Skeletal muscle tissue (tissue), 4 donors: Measurements from ENCODE around the gene SCML1. TPM values are rescaled to one million over a fixed set of nuclear protein-coding genes. Genes with fewer than 3 reads are reported as not detected.
A peak's percentile ranks its signal among the peaks of the same experiment; 100 is the strongest.

Experiments used
- H3K27ac ChIP-seq: one replicate; pipeline ENCODE4 v1.7.0; 2013; ENCODE audit warnings: mild to moderate bottlenecking, low read depth, low read length, inconsistent platforms
- H3K27me3 ChIP-seq, 3 donors: one replicate each; pipeline ENCODE4 v1.7.0; 2013; ENCODE audit warnings: low read length in 3 of 3; ENCODE audit not compliant: control insufficient read depth in 3 of 3, insufficient read depth in 3 of 3
- H3K36me3 ChIP-seq, 3 donors: one replicate each; pipeline ENCODE4 v1.7.0; 2013; ENCODE audit warnings: low read length in 3 of 3; ENCODE audit not compliant: control insufficient read depth in 3 of 3, insufficient read depth in 3 of 3
- H3K4me1 ChIP-seq, 3 donors: one replicate each; pipeline ENCODE4 v1.7.0; 2013; ENCODE audit warnings: low read length in 3 of 3, mild to moderate bottlenecking in 3 of 3; ENCODE audit not compliant: control insufficient read depth in 3 of 3, insufficient read depth in 3 of 3
- H3K4me3 ChIP-seq, 3 donors: one replicate each; pipeline ENCODE4 v1.7.0; 2013; ENCODE audit warnings: low read length in 3 of 3
- H3K9ac ChIP-seq, 3 donors: one replicate each; pipeline ENCODE4 v1.7.0; 2013; ENCODE audit warnings: low read length in 3 of 3, mild to moderate bottlenecking in 3 of 3, moderate library complexity in 2 of 3, low read depth in 1 of 3
- H3K9me3 ChIP-seq, 3 donors: one replicate each; pipeline ENCODE4 v1.7.0; 2013; ENCODE audit warnings: low read length in 3 of 3; ENCODE audit not compliant: control insufficient read depth in 3 of 3
- total RNA-seq: library from RNA; depleted of rRNA; stranded (reverse); fragments of >200 nt; gene quantifications from one replicate; pipeline ENCODE4 v1.2.3, GENCODE V29; 2014
- donor health status: Osteomylitis.

The SCML1 gene
- total RNA-seq, 1 donor from 2014 or later, result 4.2 TPM

DNA sequence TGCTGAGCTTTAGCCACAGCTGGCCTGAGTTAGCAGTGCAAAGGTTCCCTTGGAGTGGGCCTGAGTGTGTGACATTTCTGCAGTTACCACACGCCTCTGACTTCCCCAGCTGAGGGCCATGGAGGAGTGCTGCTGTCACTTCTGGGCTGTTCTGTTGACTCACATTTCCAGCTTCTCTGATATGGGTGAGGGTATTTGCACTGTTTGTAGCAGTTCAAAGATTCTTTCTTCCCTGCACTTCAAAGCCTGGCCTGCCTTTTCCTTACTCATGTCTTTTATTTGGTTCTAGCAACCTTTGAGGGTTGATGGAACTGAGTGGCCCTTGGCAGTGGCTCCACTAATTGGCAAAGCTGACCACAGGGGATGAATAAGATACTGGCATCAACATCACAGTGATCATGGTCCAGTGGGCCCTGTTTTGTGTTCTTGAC, 26.4 kb upstream of the SCML1 start:
- Histone ChIP-seq H3K27me3 (peaks cover 0 to 7% (median 0%) of the 10 kb centered on the region in 3 donors), H3K36me3 (no peaks in the 10 kb centered on the region), H3K27ac (no peak overlapping the region), H3K4me3 (no peak overlapping the region), H3K9me3 (no peaks in the 10 kb centered on the region), H3K9ac (no peak overlapping the region), H3K4me1 (no peaks in the 10 kb centered on the region)

DNA sequence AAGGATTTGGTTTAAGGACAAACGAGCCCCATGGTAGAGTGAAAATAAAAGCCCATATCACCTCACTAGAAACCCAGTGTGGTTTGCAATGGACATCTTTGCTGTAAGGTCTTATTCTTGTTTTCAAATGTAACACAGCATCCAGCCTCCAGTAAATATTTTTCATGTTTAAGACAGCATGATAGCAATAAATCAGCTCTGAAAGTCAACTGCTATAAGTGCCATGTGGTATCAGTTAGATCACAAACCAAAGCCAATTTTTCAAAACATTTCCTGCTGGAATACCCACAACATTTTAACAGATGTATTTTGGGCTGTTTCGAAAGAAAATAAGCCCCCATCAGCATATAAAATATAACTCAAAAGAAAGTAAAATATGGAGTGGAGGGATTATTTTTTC, 24.0 kb upstream of the SCML1 start:
- H3K9ac ChIP-seq, result no peak overlapping the region
- no peaks in the 10 kb centered on the region for H3K9me3 ChIP-seq
- no peak overlapping the region for H3K27ac ChIP-seq
- H3K4me1 ChIP-seq, result no peaks in the 10 kb centered on the region
- H3K27me3 ChIP-seq, result peaks cover 0 to 7% (median 0%) of the 10 kb centered on the region in 3 donors
- no peaks in the 10 kb centered on the region for H3K36me3 ChIP-seq
- H3K4me3 ChIP-seq, result no peak overlapping the region

DNA sequence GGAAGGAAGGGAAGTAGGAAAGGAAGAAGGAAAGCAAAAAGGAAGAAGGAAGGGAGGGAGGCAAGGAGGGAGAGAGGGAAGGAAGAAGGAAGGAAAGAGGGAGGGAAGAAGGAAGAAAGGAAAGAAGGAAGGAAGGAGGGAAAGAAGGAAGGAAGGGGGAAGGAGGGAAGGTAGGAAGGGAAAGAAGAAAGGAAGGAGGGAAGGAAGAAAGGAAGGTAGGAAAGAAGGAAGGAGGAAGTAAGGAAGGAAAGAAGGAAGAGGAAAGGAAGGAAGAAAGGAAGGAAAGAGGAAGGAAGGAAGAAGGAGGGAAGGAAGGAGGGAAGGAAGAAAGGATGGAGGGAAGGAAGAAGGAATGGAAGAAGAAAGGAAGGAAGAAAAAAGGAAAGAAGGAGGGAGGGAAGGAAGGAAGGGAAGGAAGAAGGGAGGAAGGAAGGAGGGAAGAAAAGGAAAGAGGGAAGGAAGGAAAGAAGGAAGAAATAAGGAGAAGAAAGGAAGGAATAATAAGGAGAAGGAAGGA, 18.6 kb upstream of the SCML1 start:
- Histone ChIP-seq H3K9ac (no peak overlapping the region), H3K4me3 (no peak overlapping the region), H3K36me3 (no peaks in the 10 kb centered on the region), H3K4me1 (no peaks in the 10 kb centered on the region), H3K27ac (no peak overlapping the region), H3K27me3 (no peaks in the 10 kb centered on the region), H3K9me3 (no peaks in the 10 kb centered on the region)

DNA sequence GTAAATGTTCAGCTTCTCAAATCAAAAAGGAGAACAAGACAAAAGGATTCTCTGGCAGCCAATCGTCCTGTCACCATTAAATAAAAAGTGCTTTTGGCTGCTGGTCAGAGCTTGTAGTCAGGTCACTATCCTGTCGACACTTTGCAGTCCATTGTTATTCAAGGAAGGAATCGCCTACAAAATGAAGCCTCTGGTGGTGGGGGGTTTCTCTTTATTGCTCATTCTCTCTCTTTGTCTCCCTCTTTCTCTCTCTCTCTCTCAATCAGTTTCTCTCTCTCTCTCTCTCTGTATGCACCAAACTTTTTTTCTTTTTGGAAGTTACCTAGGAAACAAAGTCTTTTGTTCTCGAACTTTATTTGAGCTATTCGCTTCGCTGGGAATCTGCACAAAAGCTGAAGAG, 17.6 kb upstream of the SCML1 start:
- no peaks in the 10 kb centered on the region for H3K9me3 ChIP-seq
- no peak overlapping the region for H3K4me3 ChIP-seq
- no peak overlapping the region for H3K9ac ChIP-seq
- no peak overlapping the region for H3K27ac ChIP-seq
- H3K4me1 ChIP-seq, result no peaks in the 10 kb centered on the region
- no peaks in the 10 kb centered on the region for H3K36me3 ChIP-seq
- H3K27me3 ChIP-seq, result no peaks in the 10 kb centered on the region

DNA sequence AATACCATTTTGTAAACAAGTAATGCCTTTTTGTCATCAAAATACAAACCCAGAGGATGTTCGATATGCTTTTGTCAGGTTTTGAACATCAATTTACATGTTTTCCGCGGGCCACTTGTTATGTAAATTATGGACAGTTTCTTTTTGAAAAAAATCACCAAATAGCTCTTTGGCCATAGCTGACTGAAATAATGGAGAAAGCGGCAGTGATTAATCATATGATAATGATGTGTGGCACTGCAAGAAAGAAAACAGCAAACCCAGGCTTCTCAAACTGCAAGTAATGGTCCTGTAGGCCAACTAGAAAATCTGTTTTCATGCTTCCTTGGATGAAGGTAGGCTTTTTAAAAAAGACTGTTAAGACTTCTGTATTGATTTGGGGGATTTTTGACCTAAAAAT, 15.6 kb upstream of the SCML1 start:
- peaks cover 0 to 7% (median 0%) of the 10 kb centered on the region in 3 donors for H3K27me3 ChIP-seq
- H3K27ac ChIP-seq, result no peak overlapping the region
- no peaks in the 10 kb centered on the region for H3K4me1 ChIP-seq
- H3K4me3 ChIP-seq, result no peak overlapping the region
- no peaks in the 10 kb centered on the region for H3K9me3 ChIP-seq
- no peak overlapping the region for H3K9ac ChIP-seq
- no peaks in the 10 kb centered on the region for H3K36me3 ChIP-seq

DNA sequence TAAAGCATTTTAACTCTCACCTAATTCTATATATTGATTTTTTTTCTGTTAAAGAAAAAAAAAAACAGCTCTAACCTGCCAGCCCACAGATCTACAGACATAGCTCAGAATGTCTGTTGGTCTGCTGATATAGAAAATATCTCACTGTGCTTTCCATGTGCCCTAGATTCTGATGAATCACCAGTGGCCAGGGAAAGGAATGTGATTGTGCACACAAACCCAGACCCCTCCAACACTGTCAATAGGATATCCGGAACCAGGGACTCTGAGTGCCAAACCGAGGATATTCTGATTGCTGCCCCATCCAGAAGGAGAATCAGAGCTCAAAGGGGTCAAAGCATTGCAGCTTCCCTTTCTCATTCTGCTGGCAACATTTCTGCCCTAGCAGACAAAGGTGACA, 12.1 kb upstream of the SCML1 start:
- peaks cover 0 to 7% (median 0%) of the 10 kb centered on the region in 3 donors for H3K27me3 ChIP-seq
- H3K9ac ChIP-seq, result no peak overlapping the region
- H3K4me1 ChIP-seq, result no peaks in the 10 kb centered on the region
- no peaks in the 10 kb centered on the region for H3K9me3 ChIP-seq
- H3K4me3 ChIP-seq, result no peak overlapping the region
- no peak overlapping the region for H3K27ac ChIP-seq
- no peaks in the 10 kb centered on the region for H3K36me3 ChIP-seq

DNA sequence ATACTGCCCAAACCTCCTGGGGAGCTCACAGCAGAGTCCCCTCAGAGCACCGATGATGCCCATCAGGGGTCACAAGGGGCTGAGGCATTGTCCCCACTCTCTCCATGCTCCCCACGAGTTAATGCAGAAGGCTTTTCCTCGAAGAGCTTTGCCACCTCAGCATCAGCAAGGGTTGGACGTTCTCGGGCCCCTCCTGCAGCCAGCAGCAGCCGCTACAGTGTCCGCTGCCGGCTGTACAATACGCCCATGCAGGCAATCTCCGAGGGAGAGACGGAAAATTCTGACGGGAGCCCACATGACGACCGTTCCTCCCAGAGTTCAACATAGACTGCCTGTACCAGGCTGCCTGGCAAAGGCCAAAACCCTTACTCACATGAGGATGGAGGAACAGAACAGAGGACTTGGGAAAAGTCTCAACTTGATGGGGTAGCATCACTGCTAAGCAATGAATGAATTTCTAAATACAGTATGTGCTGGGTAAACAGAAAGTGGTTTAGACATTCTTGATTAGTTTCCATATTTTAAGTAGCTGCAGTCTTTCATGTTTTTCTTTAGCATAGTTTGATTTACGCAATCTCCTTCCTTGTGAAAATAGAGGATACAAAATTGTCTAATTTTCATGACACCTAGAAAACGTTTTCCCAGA, 5.0 kb upstream of the SCML1 start:
- H3K27ac ChIP-seq, result no peak overlapping the region
- no peak overlapping the region for H3K9ac ChIP-seq
- no peak overlapping the region for H3K4me3 ChIP-seq
- H3K36me3 ChIP-seq, result no peaks in the 10 kb centered on the region
- H3K9me3 ChIP-seq, result no peaks in the 10 kb centered on the region
- no peaks in the 10 kb centered on the region for H3K4me1 ChIP-seq
- H3K27me3 ChIP-seq, result no peaks in the 10 kb centered on the region

DNA sequence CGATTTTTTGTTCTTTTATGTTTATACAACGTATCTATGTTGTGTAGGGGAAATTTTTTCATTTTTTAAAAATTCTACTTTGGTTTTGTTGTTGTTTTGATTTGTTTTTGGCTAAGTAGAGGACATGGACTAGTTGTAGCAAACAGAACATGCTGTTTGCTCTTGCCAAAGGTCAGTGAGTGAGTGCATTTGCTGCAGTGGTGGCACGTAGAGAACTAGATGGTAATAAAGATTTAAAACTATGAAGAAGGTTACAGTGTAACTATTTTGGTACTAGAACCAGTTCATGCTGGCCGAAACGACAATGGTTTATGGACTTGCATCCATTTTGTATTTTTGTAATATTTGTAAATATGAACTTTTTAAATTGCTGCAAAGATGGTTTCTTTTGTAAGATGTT, 1.9 kb upstream of the SCML1 start:
- H3K27ac ChIP-seq, result no peak overlapping the region
- H3K4me3 ChIP-seq, result no peak overlapping the region
- no peaks in the 10 kb centered on the region for H3K36me3 ChIP-seq
- H3K9me3 ChIP-seq, result no peaks in the 10 kb centered on the region
- H3K9ac ChIP-seq, result no peak overlapping the region
- no peaks in the 10 kb centered on the region for H3K4me1 ChIP-seq
- no peaks in the 10 kb centered on the region for H3K27me3 ChIP-seq

DNA sequence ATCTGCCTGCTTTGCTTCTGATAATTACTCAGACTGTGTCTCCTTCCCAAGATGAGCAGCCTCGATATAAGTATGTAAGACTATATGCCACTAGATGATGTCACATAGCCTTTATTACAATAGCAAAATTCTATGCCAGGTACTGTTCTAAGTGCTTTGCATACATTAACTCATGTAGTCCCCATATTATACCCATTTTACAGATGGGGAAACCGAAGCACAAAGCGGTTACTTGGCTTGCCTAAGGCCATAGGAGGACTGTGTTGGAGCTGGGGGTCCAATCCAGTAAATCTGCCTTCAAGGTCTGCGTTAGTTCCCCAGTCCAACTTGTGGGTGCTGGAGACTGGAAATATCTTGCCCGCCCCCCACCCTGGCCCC, 826 bp upstream of the SCML1 start:
- peaks cover 0 to 7% (median 2%) of the 10 kb centered on the region in 3 donors for H3K4me1 ChIP-seq
- H3K4me3 ChIP-seq, result peak overlapping the region; percentile 67 to 70 (median 68)
- H3K9ac ChIP-seq, result peak overlapping the region in 1 of 3 donors; percentile 16
- H3K36me3 ChIP-seq, result no peaks in the 10 kb centered on the region
- H3K27ac ChIP-seq, result peak overlapping the region; percentile 81
- H3K9me3 ChIP-seq, result no peaks in the 10 kb centered on the region
- H3K27me3 ChIP-seq, result no peaks in the 10 kb centered on the region

DNA sequence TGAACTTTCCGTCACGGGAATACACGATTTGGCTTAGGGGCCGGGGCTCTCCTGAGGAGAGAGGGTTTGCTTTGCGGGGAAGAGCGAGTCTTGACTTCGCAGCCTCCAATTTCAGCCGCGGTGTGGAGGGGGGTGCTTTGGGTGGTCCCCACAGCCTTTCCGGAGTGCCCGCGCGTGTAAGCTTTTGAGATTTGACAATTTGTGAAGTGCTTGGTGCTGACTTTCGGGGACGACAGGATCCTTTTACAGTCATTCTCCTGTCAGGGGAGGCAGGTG, 355 bp downstream of the SCML1 start:
- peak overlapping the region; percentile 90 to 93 (median 93) for H3K9ac ChIP-seq
- peak overlapping the region; percentile 73 to 84 (median 79) for H3K4me3 ChIP-seq
- no peaks in the 10 kb centered on the region for H3K9me3 ChIP-seq
- H3K36me3 ChIP-seq, result no peaks in the 10 kb centered on the region
- H3K4me1 ChIP-seq, result peaks cover 0 to 9% (median 2%) of the 10 kb centered on the region in 3 donors
- no peaks in the 10 kb centered on the region for H3K27me3 ChIP-seq
- H3K27ac ChIP-seq, result peak overlapping the region; percentile 97
